SJCRH30 (cell line): Measurements from ENCODE around the gene ZNF860. TPM values are rescaled to one million over a fixed set of nuclear protein-coding genes. Genes with fewer than 3 reads are reported as not detected.
A peak's percentile ranks its signal among the peaks of the same experiment; 100 is the strongest.
"Not testable (repeated sequence)": the region's sequence is repeated elsewhere in the genome, so short reads cannot be mapped to it uniquely, and the experiment has no call there.

ENCODE experiments used
- DNase-seq, 2 experiments: peaks; one replicate each; pipeline ENCODE4 v3.0.0-alpha.2; 2015 to 2020
- H3K27ac ChIP-seq: fragments of 250-450 bp; sonication (Bioruptor Pico); 2 replicates; pipeline ENCODE4 v1.5.1; 2020; ENCODE audit warnings: mild to moderate bottlenecking, moderate library complexity
- H3K27me3 ChIP-seq: fragments of 250-450 bp; sonication (Bioruptor Pico); 2 replicates; pipeline ENCODE4 v1.5.1; 2020; ENCODE audit warnings: mild to moderate bottlenecking, moderate library complexity
- H3K36me3 ChIP-seq: fragments of 250-450 bp; sonication (Bioruptor Pico); 2 replicates; pipeline ENCODE4 v1.5.1; 2020; ENCODE audit warnings: mild to moderate bottlenecking, moderate library complexity
- H3K4me1 ChIP-seq: fragments of 250-450 bp; sonication (Bioruptor Pico); 2 replicates; pipeline ENCODE4 v1.5.1; 2020; ENCODE audit warnings: mild to moderate bottlenecking, moderate library complexity
- H3K4me3 ChIP-seq: fragments of 250-450 bp; sonication (Bioruptor Pico); 2 replicates; pipeline ENCODE4 v1.5.1; 2020; ENCODE audit warnings: mild to moderate bottlenecking, moderate library complexity
- H3K9me3 ChIP-seq: fragments of 250-450 bp; sonication (Bioruptor Pico); replicated peaks from 2 replicates; pipeline ENCODE4 v1.5.1; 2020; ENCODE audit warnings: mild to moderate bottlenecking, moderate library complexity
- total RNA-seq: library from RNA; depleted of rRNA; stranded (reverse); fragments of >200 nt; shearing (Covaris generic); gene quantifications from 2 replicates; pipeline ENCODE4 v1.2.3, GENCODE V29; 2014

Gene ZNF860
- total RNA-seq, 1 experiment from 2014 or later: 0.06 TPM

GRCh38 chr3:31999907-32000439 lies 18.4 kb downstream of the ZNF860 start:
- Histone ChIP-seq H3K4me1 (no peaks in the 10 kb centered on the region), H3K9me3 (no peaks in the 10 kb centered on the region), H3K27me3 (no peaks in the 10 kb centered on the region), H3K27ac (no peak overlapping the region), H3K36me3 (no peaks in the 10 kb centered on the region), H3K4me3 (no peak overlapping the region)
- DNase-seq: no peak

- Histone ChIP-seq H3K4me1 (no peaks in the 10 kb centered on the region), H3K9me3 (no peaks in the 10 kb centered on the region), H3K27ac (no peak overlapping the region), H3K36me3 (no peaks in the 10 kb centered on the region), H3K4me3 (no peak overlapping the region), H3K27me3 (no peaks in the 10 kb centered on the region)
- no peak for DNase-seq
Observed at GRCh38 chr3:32000877-32001276, 19.3 kb downstream of the ZNF860 start.

GRCh38 chr3:32002561-32003368 lies 21.2 kb downstream of the ZNF860 start:
- no peaks in the 10 kb centered on the region for H3K4me1 ChIP-seq
- no peaks in the 10 kb centered on the region for H3K27me3 ChIP-seq
- no peak for DNase-seq
- H3K4me3 ChIP-seq: no peak overlapping the region
- H3K36me3 ChIP-seq: no peaks in the 10 kb centered on the region
- H3K9me3 ChIP-seq: no peaks in the 10 kb centered on the region
- H3K27ac ChIP-seq: no peak overlapping the region

GRCh38 chr3:32003380-32003779 lies 21.8 kb downstream of the ZNF860 start:
- no peak for DNase-seq
- H3K4me3 ChIP-seq: no peak overlapping the region
- no peaks in the 10 kb centered on the region for H3K9me3 ChIP-seq
- no peaks in the 10 kb centered on the region for H3K27me3 ChIP-seq
- H3K36me3 ChIP-seq: no peaks in the 10 kb centered on the region
- H3K4me1 ChIP-seq: no peaks in the 10 kb centered on the region
- H3K27ac ChIP-seq: no peak overlapping the region

GRCh38 chr3:32004113-32004765 lies 22.7 kb downstream of the ZNF860 start:
- H3K4me3 ChIP-seq: no peak overlapping the region
- H3K36me3 ChIP-seq: no peaks in the 10 kb centered on the region
- H3K9me3 ChIP-seq: no peaks in the 10 kb centered on the region
- H3K27ac ChIP-seq: no peak overlapping the region
- no peaks in the 10 kb centered on the region for H3K4me1 ChIP-seq
- H3K27me3 ChIP-seq: no peaks in the 10 kb centered on the region
- no peak for DNase-seq

GRCh38 chr3:32009101-32009500 lies 27.6 kb downstream of the ZNF860 start:
- no peaks in the 10 kb centered on the region for H3K9me3 ChIP-seq
- H3K4me3 ChIP-seq: no peak overlapping the region
- DNase-seq: peak in 1 of 2 experiments; percentile 9
- no peak overlapping the region for H3K27ac ChIP-seq
- H3K27me3 ChIP-seq: no peaks in the 10 kb centered on the region
- no peaks in the 10 kb centered on the region for H3K36me3 ChIP-seq
- no peaks in the 10 kb centered on the region for H3K4me1 ChIP-seq

GRCh38 chr3:32009957-32010356 lies 28.4 kb downstream of the ZNF860 start:
- Histone ChIP-seq H3K4me3 (no peak overlapping the region), H3K27me3 (no peaks in the 10 kb centered on the region), H3K36me3 (no peaks in the 10 kb centered on the region), H3K4me1 (no peaks in the 10 kb centered on the region), H3K27ac (no peak overlapping the region), H3K9me3 (no peaks in the 10 kb centered on the region)
- DNase-seq: no peak

GRCh38 chr3:32010699-32011098 lies 29.1 kb downstream of the ZNF860 start:
- not testable (repeated sequence) for H3K4me1 ChIP-seq, H3K4me3 ChIP-seq, H3K27ac ChIP-seq, H3K36me3 ChIP-seq, H3K9me3 ChIP-seq, DNase-seq, H3K27me3 ChIP-seq

GRCh38 chr3:32015638-32016037 lies 34.1 kb downstream of the ZNF860 start:
- not testable (repeated sequence) for H3K27me3 ChIP-seq, H3K4me1 ChIP-seq, H3K27ac ChIP-seq, DNase-seq, H3K36me3 ChIP-seq, H3K9me3 ChIP-seq, H3K4me3 ChIP-seq

- H3K4me3 ChIP-seq: no peak overlapping the region
- no peaks in the 10 kb centered on the region for H3K4me1 ChIP-seq
- no peaks in the 10 kb centered on the region for H3K27me3 ChIP-seq
- no peaks in the 10 kb centered on the region for H3K36me3 ChIP-seq
- DNase-seq: no peak
- H3K27ac ChIP-seq: no peak overlapping the region
- H3K9me3 ChIP-seq: no peaks in the 10 kb centered on the region
Observed at GRCh38 chr3:32017286-32017685, 35.7 kb downstream of the ZNF860 start.

GRCh38 chr3:32018757-32019564 lies 37.4 kb downstream of the ZNF860 start:
- Histone ChIP-seq H3K27ac (no peak overlapping the region), H3K36me3 (no peaks in the 10 kb centered on the region), H3K4me1 (no peaks in the 10 kb centered on the region), H3K27me3 (no peaks in the 10 kb centered on the region), H3K4me3 (no peak overlapping the region), H3K9me3 (no peaks in the 10 kb centered on the region)
- peak in 1 of 2 experiments; percentile 48 for DNase-seq

GRCh38 chr3:32021155-32021554 lies 39.6 kb downstream of the ZNF860 start:
- Histone ChIP-seq H3K4me1 (no peaks in the 10 kb centered on the region), H3K27ac (no peak overlapping the region), H3K9me3 (no peaks in the 10 kb centered on the region), H3K4me3 (no peak overlapping the region), H3K36me3 (no peaks in the 10 kb centered on the region), H3K27me3 (no peaks in the 10 kb centered on the region)
- no peak for DNase-seq

GRCh38 chr3:32021748-32022147 lies 40.2 kb downstream of the ZNF860 start:
- no peak for DNase-seq
- no peaks in the 10 kb centered on the region for H3K9me3 ChIP-seq

GRCh38 chr3:32022947-32023346 lies 41.4 kb downstream of the ZNF860 start:
- H3K9me3 ChIP-seq: no peaks in the 10 kb centered on the region
- no peak overlapping the region for H3K4me3 ChIP-seq
- no peaks in the 10 kb centered on the region for H3K4me1 ChIP-seq
- no peak overlapping the region for H3K27ac ChIP-seq
- no peaks in the 10 kb centered on the region for H3K36me3 ChIP-seq
- H3K27me3 ChIP-seq: no peaks in the 10 kb centered on the region
- DNase-seq: no peak

More at GRCh38 chr3:32021748-32022147, 40.2 kb downstream of the ZNF860 start:
- H3K27ac ChIP-seq: no peak overlapping the region
- no peaks in the 10 kb centered on the region for H3K4me1 ChIP-seq
- H3K27me3 ChIP-seq: no peaks in the 10 kb centered on the region
- H3K36me3 ChIP-seq: no peaks in the 10 kb centered on the region
- no peak overlapping the region for H3K4me3 ChIP-seq

GRCh38 chr3:32026593-32026992 lies 45.0 kb downstream of the ZNF860 start:
- Histone ChIP-seq H3K4me1 (no peaks in the 10 kb centered on the region), H3K27me3 (no peaks in the 10 kb centered on the region)
- no peak for DNase-seq

More at GRCh38 chr3:32026593-32026992, 45.0 kb downstream of the ZNF860 start:
- no peak overlapping the region for H3K4me3 ChIP-seq
- no peaks in the 10 kb centered on the region for H3K36me3 ChIP-seq
- H3K27ac ChIP-seq: no peak overlapping the region
- no peaks in the 10 kb centered on the region for H3K9me3 ChIP-seq
